Right lobe of liver (tissue), 4 donors: ENCODE measurements around the gene CAMTA1.

ENCODE experiments used
- POLR2A ChIP-seq: fragments of 450-650 bp; IDR thresholded peaks from one replicate; pipeline ENCODE4 v1.6.1; 2017; ENCODE audit warnings: antibody characterized with exemption, mild to moderate bottlenecking
- TF ChIP-seq, protein P1 (sequence below), 4 donors: fragments of 200-600 bp in 3 of 4; fragments of 450-650 bp in 1 of 4; IDR thresholded peaks; one replicate each; pipeline versions ENCODE4 v1.5.1 to v1.8.0; 2016 to 2022; ENCODE audit warnings: antibody characterized with exemption in 4 of 4, mild to moderate bottlenecking in 2 of 4
- donor health status: DM: no; HTN: no; CAD: no.
- donor health status: DM: no; HTN: no; CAD: no.
- donor health status: DM: no; HTN: yes; CAD: no.

DNA sequence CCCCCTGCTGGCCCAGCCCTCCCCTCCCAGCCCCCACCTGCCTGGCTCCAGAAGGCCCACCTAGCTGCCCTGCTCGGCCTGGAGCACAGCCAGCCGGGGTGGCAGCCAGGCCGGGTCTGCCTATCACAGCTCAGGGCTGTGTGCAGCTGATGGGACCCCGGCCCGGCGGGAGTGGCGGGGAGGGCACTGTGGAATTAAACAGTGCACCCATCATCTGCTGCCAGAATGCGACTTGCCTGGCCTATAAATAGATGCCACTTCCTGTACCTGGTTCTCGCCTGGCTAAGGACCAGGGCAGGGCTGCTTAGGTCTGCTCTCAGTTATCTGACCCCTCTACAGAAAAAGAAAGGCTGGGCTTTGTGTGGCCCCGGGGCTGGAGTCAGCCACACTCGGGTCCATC is 887.6 kb downstream of the CAMTA1 start:
- no peak for TF ChIP-seq POLR2A
- TF ChIP-seq, protein P1, sequence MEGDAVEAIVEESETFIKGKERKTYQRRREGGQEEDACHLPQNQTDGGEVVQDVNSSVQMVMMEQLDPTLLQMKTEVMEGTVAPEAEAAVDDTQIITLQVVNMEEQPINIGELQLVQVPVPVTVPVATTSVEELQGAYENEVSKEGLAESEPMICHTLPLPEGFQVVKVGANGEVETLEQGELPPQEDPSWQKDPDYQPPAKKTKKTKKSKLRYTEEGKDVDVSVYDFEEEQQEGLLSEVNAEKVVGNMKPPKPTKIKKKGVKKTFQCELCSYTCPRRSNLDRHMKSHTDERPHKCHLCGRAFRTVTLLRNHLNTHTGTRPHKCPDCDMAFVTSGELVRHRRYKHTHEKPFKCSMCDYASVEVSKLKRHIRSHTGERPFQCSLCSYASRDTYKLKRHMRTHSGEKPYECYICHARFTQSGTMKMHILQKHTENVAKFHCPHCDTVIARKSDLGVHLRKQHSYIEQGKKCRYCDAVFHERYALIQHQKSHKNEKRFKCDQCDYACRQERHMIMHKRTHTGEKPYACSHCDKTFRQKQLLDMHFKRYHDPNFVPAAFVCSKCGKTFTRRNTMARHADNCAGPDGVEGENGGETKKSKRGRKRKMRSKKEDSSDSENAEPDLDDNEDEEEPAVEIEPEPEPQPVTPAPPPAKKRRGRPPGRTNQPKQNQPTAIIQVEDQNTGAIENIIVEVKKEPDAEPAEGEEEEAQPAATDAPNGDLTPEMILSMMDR (IDR thresholded peaks at IDR 0.05), result no peak
